Thoracic aorta (tissue), 2 donors: Measurements from ENCODE around the gene GNAZ. TPM values are rescaled to one million over a fixed set of nuclear protein-coding genes. Genes with fewer than 3 reads are reported as not detected.
"Not testable (repeated sequence)": the region's sequence is repeated elsewhere in the genome, so short reads cannot be mapped to it uniquely, and the experiment has no call there.

Source experiments
- ATAC-seq: fragments of 150-250 bp; one replicate; pipeline ENCODE4 v1.8.0; 2017; ENCODE audit warnings: low read depth; ENCODE audit not compliant: insufficient number of reproducible peaks, low FRiP score
- DNase-seq: peaks from one replicate; pipeline ENCODE4 v3.0.0-alpha.2; 2020; ENCODE audit warnings: low spot score
- H3K27ac ChIP-seq, 2 donors: fragments of 200-600 bp; sonication (generic); 1 replicate in 1 of 2; 2 replicates in 1 of 2; pipeline ENCODE4 v1.5.1; 2016; ENCODE audit warnings: mild to moderate bottlenecking in 2 of 2, moderate library complexity in 2 of 2
- H3K27me3 ChIP-seq: fragments of 200-600 bp; sonication (generic); replicated peaks from 2 replicates; pipeline ENCODE4 v1.6.0; 2016; ENCODE audit warnings: mild to moderate bottlenecking; ENCODE audit not compliant: insufficient read depth
- H3K36me3 ChIP-seq: fragments of 200-600 bp; sonication (generic); one replicate; pipeline ENCODE4 v1.5.1; 2016
- H3K4me1 ChIP-seq, 2 donors: fragments of 200-600 bp; sonication (generic); 1 replicate in 1 of 2; 2 replicates in 1 of 2; pipeline versions ENCODE4 v1.5.1 to v1.6.0; 2016; ENCODE audit warnings: low read depth in 2 of 2, mild to moderate bottlenecking in 1 of 2; ENCODE audit not compliant: control insufficient read depth in 1 of 2
- H3K4me3 ChIP-seq: fragments of 200-600 bp; sonication (generic); 2 replicates; pipeline ENCODE4 v1.5.1; 2016; ENCODE audit warnings: mild to moderate bottlenecking
- H3K9me3 ChIP-seq: fragments of 200-600 bp; sonication (generic); 2 replicates; pipeline ENCODE4 v1.5.1; 2016
- total RNA-seq, 2 donors: library from RNA; depleted of rRNA; stranded (reverse); fragments of >200 nt; gene quantifications; one replicate each; pipeline versions ENCODE4 v1.1.0 to v1.2.3, GENCODE V29; 2016
- TF ChIP-seq, protein P1 (sequence below): fragments of 200-600 bp; sonication (generic); IDR thresholded peaks from one replicate; pipeline ENCODE4 v1.5.1; 2019; ENCODE audit warnings: antibody characterized with exemption

GNAZ gene
- 1 to 10 TPM; 3.9 to 5.4 TPM for total RNA-seq

DNA sequence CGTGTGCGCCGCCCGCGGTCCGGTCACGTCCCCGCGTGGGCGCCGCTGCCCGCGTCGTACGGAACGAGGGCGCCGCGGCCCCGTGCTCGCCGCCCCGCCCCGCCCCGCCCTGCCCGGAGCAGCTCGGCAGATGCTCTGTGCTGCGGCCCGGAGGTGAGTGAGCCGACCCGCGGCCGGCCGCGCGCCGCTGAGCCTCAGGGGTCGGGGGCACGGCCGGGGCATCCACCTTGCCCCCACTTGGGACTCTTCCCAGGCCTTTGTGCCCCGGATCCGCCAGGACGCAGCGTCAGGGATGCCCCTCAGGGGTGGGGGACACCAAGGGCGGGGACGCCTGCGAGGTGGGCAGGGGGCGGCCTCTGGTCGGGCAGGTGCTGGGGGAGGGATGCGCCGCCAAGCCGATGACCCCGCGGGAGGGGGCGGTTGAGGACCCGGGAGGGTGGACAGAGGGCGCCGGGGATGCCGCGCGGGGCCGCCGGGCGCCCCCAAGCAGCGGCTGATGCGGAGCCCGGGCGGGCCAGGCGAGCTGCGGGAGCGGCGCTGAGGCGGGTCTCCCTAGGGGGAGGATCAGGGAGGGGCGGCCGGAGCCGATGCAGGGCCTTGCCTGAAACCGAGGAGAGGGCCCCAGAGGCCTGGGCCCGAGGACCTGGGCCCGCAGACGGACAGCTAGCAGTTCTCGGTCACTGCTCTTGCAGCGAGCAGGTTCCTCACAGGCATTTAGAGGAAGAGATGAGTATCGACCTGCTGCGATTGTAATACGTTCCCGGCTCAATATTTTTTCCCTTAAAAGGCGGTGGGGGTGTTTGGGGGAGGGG is at the start of gene GNAZ:
TSS of gene GNAZ (plus strand) at position 102 of the 812 bp plus-strand sequence. CDS start 25,177 bp downstream, outside the sequence.
- no peak for DNase-seq

DNA sequence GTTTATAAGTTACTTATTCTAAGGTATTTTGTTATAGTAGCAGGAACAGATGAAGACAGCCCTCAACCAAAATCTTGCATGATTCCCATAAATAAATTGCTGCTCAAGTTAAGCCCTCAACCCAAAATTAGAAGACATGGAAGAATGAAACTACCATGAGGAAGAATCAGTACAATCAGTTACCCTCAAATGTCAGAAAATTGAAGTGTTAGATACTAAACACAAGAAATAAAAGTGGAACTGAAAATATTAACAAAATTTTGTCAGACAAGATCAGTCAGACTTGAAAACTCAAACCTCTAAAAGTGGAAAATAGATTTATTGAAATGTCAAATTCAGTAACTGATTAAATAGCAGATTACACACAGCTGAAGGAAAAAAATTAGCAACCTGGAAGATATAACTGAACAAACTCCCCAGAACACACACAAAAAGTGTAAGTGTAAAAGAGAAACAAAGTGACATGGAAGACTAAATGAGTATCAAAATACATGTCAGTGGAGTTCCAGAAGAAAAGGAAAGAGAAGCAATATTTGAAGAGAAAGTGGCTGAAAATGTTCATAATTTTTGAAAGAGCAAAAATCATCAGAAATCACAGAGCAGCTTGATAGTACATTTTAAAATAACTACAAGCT is 49.5 kb upstream of the GNAZ start:
- no peak overlapping the region for H3K27ac ChIP-seq
- no peak for DNase-seq
- no peaks in the 10 kb centered on the region for H3K9me3 ChIP-seq
- TF ChIP-seq, protein P1, sequence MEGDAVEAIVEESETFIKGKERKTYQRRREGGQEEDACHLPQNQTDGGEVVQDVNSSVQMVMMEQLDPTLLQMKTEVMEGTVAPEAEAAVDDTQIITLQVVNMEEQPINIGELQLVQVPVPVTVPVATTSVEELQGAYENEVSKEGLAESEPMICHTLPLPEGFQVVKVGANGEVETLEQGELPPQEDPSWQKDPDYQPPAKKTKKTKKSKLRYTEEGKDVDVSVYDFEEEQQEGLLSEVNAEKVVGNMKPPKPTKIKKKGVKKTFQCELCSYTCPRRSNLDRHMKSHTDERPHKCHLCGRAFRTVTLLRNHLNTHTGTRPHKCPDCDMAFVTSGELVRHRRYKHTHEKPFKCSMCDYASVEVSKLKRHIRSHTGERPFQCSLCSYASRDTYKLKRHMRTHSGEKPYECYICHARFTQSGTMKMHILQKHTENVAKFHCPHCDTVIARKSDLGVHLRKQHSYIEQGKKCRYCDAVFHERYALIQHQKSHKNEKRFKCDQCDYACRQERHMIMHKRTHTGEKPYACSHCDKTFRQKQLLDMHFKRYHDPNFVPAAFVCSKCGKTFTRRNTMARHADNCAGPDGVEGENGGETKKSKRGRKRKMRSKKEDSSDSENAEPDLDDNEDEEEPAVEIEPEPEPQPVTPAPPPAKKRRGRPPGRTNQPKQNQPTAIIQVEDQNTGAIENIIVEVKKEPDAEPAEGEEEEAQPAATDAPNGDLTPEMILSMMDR = no peak
- H3K27me3 ChIP-seq = no peaks in the 10 kb centered on the region
- no peaks in the 10 kb centered on the region for H3K4me1 ChIP-seq
- no peaks in the 10 kb centered on the region for H3K36me3 ChIP-seq
- no peak overlapping the region for H3K4me3 ChIP-seq
- no peak for ATAC-seq

More for the DNA sequence above, at the start of gene GNAZ:
- no peak for ATAC-seq
- Histone ChIP-seq H3K4me1 (peaks cover 10 to 16% of the 10 kb centered on the region in 2 donors), H3K27me3 (no peaks in the 10 kb centered on the region), H3K36me3 (no peaks in the 10 kb centered on the region), H3K9me3 (no peaks in the 10 kb centered on the region), H3K4me3 (peak within 1 kb of the TSS; percentile 84), H3K27ac (no peak within 1 kb of the TSS)
- TF ChIP-seq, protein P1 = no peak

DNA sequence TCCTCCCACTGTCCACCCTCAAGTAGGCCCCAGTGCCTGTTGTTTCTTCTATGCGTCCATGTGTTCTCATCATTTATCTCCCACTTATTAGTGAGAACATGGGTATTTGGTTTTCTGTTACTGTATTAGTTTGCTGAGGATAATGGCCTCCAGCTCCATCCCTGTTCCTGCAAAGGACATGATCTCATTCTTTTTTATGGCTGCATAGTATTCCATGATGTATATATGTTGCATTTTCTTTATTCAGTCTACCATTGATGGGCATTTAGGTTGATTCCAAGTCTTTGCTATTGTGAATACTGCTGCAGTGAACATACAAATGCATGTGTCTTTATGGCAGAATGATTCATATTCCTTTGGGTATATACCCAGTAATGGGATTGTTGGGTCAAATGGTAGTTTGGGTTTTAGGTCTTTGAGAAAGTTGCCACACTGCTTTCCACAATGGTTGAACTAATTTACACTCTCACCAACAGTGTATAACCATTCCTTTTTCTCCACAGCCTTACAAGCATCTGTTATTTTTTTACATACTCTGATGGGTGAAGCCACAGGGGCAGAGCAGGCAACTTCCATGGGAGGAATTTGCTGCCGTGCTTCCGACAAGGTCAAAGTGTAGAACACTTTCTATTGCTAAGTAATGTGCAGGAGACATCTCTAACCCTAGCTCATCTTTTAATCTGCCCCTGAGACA is 48.5 kb upstream of the GNAZ start:
- not testable (repeated sequence) for H3K27ac ChIP-seq, H3K9me3 ChIP-seq, H3K36me3 ChIP-seq, H3K27me3 ChIP-seq, ATAC-seq, DNase-seq, H3K4me3 ChIP-seq, H3K4me1 ChIP-seq

DNA sequence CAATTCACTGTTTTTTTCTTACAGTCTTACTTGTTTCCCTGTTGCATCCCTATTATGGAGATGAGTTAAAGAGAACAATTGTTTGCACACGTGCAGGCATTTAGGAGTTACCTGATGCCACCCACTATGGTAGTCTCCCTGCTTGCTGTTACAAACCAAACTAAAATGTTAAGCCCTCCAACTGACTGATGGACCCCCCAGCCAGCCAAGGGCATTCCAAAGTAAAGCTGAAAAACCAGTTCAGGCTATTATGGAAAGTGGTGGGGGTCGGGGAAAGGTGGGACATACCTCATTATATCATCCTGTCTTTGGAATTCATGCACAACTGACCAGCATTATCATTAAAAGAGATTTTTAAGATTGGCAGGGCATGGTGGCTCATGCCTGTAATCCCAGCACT is 47.0 kb upstream of the GNAZ start:
- H3K27ac ChIP-seq = no peak overlapping the region
- DNase-seq = no peak
- no peaks in the 10 kb centered on the region for H3K4me1 ChIP-seq
- no peaks in the 10 kb centered on the region for H3K9me3 ChIP-seq
- TF ChIP-seq, protein P1 = no peak
- H3K27me3 ChIP-seq = no peaks in the 10 kb centered on the region
- ATAC-seq = no peak
- H3K36me3 ChIP-seq = no peaks in the 10 kb centered on the region
- no peak overlapping the region for H3K4me3 ChIP-seq

DNA sequence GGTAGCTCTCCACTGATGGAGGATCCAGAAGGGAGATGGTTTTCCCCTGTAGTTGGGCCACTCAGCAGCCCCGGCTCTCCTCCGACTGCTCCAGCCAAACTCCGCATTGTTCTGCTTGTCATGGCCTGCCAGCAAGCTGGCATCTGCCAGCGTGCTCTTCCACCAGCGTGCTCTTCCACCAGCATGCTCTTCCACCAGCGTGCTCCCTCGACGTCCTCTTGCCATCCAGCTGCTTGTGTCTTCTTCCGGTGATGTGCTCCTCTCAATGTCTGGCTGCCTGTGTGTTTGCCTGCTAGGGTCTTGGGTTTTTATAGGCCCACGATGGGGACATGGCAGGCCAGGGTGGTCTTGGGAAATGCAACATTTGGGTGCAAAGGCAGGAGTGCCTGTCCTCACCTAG is 43.5 kb upstream of the GNAZ start:
- TF ChIP-seq, protein P1 = no peak
- Histone ChIP-seq H3K27ac (no peak overlapping the region), H3K4me1 (no peaks in the 10 kb centered on the region), H3K36me3 (no peaks in the 10 kb centered on the region), H3K4me3 (no peak overlapping the region), H3K27me3 (no peaks in the 10 kb centered on the region), H3K9me3 (no peaks in the 10 kb centered on the region)
- no peak for ATAC-seq
- no peak for DNase-seq

DNA sequence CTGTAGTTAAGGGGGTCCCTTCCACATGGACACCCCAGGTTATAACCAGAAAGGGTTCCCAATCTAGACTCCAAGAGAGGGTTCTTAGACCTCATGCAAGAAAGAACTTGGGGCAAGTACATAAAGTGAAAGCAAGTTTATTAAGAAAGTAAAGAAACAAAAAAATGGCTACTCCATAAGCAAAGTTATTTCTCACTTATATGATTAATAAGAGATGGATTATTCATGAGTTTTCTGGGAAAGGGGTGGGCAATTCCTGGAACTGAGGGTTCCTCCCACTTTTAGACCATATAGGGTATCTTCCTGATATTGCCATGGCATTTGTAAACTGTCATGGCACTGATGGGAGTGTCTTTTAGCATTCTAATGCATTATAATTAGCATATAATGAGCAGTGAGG is 42.5 kb upstream of the GNAZ start:
- H3K27me3 ChIP-seq, DNase-seq, H3K9me3 ChIP-seq, H3K4me3 ChIP-seq, H3K4me1 ChIP-seq, H3K36me3 ChIP-seq, H3K27ac ChIP-seq, ATAC-seq: not testable (repeated sequence)
